Head of caudate nucleus (tissue), 42 donors: ENCODE data around the gene SERPINA12.

Source experiments
- DNase-seq, 42 donors: peaks; one replicate each; pipeline versions ENCODE4 v3.0.0 to v3.0.0-alpha.2; 2020 to 2021; ENCODE audit warnings: mixed read lengths in 7 of 42
- intact Hi-C: fragments of 100-400 bp; cut with DNase I; formaldehyde crosslinking; loops from one replicate; pipeline ENCODE4 v1.15.0; 2022

SERPINA12 gene

GRCh38 chr14:94509356-94509755 lies at the start of gene SERPINA12:
SERPINA12 (minus strand) TSS chr14:94509469; CDS start chr14:94498397, 11,072 bp downstream.
- no peak for DNase-seq
- intact Hi-C loops, result no loop called here

- DNase-seq, result peak in 1 of 42 donors; percentile 6
- intact Hi-C loops, result no loop called here
Measured at GRCh38 chr14:94558842-94559241, 49.6 kb upstream of the SERPINA12 start.

DNA sequence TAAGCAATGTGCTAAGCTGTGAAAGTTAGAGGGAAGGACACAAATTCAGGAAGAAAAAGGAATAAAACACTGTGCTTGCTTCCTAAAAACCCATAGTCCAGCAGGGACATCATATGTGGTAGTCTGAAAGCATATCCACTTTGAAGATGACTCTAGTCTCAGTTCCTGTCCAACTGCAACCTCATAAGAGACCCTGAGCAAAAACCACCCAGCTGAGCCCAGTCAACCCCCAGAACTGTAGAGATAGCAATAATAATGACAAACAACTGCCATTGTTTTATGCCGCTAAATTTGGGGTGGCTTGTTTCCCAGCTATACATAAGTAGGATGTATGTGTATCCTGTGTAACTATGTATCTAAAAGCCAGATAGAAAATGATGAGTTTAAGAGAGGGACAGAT lies 48.1 kb upstream of the SERPINA12 start:
- intact Hi-C loops, result loop anchor here (2.0 kb wide), 1 partner anchor 37 kb away; no protein-coding TSS in a partner anchor
- DNase-seq, result no peak

DNA sequence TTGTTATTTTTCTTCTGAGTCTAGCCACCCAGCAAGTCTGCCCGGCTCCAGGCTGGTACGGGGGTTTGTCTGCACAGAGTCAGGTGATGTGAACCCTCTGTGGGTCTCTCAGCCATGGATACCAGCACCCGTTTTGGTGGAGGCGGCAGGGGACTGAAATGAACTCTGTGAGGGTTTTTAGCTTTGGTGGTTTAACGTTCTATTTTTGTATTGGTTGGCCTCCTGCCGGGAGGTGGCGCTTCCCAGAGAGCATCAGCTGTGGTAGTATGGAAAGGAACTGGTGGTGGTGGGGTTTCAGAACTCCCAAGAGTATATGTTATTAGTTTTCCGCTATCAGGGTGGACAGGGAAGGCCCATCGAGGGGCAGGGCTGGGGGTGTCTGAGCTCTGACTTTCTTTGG lies 46.7 kb upstream of the SERPINA12 start:
- DNase-seq, result no peak
- intact Hi-C loops, result loop anchor here (2.0 kb wide), 1 partner anchor 35 kb away; no protein-coding TSS in a partner anchor

GRCh38 chr14:94550041-94550440 lies 40.8 kb upstream of the SERPINA12 start:
- no peak for DNase-seq
- intact Hi-C loops, result no loop called here

DNA sequence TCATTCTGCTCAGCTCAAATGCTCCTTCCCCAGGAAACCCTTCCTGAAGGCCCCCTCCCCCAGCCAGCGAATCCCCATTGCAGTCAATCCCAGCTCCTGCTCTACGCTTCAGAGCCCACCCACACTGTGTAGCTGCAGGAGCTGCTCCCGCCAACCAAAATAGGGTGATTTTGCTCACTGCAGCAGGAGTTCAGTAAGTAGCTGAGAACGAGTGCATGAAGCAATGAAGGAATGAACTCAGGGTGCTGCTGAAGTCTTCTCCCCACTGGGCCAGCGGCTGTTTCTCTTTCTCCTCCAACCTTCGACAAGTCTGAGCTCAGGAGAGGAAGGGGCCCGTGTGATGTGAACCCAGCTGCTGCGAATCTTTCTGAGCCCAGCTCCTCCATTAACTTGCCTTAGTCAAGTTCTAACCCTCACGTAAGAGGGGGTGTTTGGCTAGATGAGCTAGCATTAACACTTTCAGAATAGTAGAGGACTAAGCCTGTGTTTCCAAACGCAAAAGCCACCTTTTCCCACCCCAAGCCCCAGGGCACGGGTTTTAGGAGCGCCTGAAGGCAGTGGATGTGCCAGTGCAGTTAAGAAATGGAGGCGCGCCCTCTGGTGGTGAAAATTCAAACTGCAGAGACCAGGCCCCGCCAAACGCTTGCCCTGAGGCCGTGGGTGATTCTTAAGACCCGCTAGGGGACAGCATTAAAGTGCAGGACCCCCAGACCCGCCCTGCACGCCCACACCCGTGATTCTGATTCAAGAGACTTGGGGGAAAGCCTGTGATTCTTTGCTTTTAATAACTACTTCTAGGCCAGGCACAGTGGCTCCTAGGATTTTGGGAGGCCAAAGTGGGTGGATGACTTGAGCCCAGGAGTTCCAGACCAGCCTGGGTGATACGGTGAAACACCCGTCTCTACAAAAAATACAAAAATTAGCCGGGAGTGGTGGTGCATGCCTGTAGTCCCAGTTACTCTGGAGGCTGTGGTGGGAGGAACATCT lies 40.0 kb upstream of the SERPINA12 start:
- peak; percentile 23 to 89 (median 73) for DNase-seq
- intact Hi-C loops, result no loop called here

DNA sequence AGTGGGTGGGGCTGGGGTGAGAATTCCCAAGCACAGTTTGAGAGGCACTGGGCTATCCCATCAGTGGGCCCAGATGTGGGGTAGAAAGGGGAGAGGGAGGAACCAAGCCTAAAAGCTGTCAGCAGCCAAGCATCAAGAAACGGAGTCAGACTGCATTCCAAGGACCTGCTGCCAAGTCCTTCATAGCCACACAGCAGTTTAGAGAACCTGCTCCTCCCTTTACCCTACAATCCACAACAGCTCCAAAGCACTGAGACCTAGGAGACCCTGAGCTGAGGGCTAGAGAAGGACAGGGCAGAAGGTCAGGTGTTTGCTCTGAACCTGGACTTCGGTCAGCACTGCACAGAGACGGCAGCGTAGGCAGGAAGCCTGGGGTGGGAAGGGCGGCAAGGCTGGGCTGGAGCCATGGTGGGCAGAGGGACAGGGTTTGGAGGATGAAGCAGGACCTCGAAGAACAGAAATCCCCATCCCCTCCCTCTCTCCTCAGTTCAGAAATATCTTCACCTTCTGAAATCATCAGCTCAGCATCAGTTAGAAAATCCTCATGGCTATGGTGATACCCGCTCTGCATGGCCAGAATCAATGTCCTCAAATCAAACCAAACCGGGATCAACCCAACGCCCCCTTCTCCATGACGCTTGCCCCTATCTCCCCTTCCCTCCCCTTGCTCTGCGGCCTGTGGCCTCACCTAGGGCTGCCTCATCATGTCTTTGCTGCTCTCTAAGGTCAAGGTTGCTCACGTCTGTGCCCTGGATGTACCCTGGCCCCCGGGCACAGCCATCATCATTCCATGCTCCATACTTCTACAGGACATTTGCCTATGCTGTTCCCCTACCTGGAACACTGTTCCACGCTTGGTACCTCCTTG lies 39.1 kb upstream of the SERPINA12 start:
- no peak for DNase-seq
- intact Hi-C loops, result no loop called here

DNA sequence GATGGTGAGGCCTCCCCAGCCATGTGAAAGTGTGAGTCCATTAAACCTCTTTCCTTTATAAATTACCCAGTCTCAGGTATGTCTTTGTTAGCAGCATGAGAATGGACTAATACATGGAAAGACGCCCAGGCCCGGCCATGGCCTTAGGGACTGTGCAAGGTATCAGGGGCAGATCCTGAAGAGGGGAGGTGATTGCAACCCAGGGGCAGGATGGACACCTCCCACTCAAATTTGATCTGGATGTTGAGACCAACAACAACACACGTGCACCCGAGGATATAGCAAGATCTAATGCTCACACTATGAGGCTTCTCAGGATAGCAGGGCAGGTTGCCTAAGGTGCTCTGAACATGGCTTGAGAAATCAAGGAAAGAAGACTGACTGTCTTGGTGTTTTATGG lies 38.5 kb upstream of the SERPINA12 start:
- DNase-seq, result no peak
- intact Hi-C loops, result no loop called here

DNA sequence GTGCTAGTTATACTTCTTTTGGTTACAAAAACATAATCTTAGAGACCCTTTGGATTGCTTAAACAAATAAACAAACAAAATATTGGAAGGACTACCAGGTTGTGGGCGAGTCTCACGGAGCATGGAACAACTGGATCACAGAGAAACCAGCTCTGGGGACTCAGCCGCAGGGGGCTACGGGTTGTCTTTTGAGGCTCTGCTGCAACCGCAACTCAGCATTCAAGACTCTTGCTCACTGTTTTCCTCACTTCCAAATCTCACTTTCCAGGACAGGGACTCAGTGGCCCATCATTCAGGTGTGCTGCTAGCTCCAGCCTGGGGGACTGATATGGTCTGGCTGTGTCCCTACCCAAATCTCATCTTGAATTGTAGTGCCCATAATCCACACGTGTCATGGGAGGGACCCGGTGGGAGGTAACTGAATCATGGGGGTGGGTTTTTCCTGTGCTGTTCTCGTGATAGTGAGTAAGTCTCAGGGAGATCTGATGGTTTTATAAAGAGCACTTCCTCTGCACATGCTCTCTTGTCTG lies 37.9 kb upstream of the SERPINA12 start:
- DNase-seq, result no peak
- intact Hi-C loops, result no loop called here

GRCh38 chr14:94545131-94545841 lies 36.0 kb upstream of the SERPINA12 start:
- intact Hi-C loops, result no loop called here

GRCh38 chr14:94544726-94545125 lies 35.5 kb upstream of the SERPINA12 start:
- intact Hi-C loops, result no loop called here
- DNase-seq, result no peak

More at GRCh38 chr14:94545131-94545841, 36.0 kb upstream of the SERPINA12 start:
- DNase-seq, result peak in 35 of 42 donors; percentile 10 to 78 (median 41)

DNA sequence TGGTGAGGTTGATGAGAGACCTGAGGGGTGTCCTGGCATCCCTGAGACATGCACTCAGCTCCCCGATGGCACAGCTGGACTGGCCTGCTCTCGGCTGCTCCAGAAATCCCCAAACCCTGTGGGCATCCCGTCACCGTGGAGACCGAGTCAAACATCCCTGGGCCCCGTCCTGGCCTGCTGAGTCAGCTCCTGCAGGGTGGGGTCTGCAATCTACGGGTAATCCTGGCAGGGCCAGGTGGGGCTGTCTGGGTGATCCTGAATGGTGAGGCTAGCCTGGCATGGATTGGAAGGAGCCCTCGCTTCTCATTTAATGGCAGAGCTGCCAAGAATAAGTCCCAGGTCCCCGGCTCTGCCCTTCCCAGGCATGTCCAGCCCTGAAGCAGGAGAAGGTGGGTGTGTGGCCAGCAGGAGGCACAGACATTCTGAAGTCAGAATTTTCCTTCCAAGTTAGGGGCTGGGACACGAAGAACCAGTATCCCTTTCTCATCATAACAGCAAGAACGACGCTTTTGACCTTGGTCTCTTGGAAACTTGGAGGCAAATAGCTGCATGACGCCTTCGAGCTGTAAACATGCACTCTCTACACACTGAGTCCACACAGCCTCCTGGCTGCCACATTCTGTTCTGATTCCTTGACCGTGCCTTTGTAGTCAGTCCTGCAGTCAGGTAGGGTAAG lies 34.3 kb upstream of the SERPINA12 start:
- intact Hi-C loops, result no loop called here
- no peak for DNase-seq

DNA sequence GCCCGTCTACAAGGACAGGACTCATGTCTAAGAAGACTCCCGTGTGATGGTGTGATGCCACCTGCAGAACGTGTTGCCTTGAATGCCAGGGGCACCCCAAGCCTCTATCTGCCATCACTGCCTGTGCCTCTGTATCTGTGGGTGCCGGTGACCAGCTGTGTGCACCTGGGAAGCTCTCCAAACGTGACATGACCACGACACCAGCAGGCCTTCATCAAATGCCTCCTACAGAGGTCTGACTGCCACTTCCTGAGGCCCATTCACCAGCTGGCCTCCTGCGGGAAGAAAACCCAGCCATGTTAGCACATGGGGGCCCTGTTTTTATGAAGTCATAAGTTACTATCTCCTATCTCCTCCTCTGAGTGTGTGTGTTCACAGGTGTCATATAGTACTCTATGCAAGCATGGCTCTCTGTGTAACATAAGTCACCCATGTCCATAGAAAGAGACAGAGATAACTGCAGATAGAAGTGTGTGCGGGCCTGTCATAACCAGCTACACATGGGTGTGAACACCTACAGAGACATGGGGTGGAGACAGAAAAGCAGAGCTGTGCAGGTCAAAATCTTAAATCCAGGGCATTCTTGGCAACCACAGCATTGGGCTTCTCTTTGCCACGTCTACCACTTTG lies 33.7 kb upstream of the SERPINA12 start:
- no peak for DNase-seq
- intact Hi-C loops, result no loop called here

DNA sequence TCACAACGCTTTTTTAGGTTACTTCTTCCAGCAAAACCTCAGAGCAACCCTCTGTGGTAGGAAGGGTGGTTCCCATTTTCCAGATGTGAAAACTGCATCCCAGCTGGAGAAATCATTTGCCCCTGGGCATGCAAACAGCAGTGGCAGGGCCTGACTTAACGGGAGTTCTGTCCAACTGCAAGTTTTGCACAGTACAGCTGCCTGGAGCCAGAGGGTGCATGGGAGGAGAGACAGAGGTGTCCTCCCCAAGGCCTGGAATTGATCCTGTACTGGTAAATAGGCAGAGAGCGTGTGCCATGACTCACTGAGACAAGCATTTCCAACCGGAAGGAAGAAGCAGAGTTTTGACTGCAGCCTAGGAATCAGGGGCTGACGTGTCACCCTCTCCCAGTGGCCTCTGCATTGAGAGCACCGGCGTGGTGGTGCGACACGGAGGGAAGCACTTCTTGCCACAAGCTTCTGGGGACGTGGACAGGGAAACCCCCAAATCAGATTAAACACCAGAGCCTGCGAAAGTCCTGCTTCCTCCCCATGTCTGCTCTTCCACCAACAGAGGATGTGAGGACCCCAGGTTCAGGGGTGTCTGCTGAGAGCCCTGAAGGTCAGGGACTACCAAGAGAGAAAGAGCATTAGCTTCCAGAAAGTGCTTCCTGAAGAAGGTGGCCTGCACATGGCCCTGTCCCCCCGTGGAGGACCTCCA lies 33.0 kb upstream of the SERPINA12 start:
- DNase-seq, result no peak
- intact Hi-C loops, result no loop called here

DNA sequence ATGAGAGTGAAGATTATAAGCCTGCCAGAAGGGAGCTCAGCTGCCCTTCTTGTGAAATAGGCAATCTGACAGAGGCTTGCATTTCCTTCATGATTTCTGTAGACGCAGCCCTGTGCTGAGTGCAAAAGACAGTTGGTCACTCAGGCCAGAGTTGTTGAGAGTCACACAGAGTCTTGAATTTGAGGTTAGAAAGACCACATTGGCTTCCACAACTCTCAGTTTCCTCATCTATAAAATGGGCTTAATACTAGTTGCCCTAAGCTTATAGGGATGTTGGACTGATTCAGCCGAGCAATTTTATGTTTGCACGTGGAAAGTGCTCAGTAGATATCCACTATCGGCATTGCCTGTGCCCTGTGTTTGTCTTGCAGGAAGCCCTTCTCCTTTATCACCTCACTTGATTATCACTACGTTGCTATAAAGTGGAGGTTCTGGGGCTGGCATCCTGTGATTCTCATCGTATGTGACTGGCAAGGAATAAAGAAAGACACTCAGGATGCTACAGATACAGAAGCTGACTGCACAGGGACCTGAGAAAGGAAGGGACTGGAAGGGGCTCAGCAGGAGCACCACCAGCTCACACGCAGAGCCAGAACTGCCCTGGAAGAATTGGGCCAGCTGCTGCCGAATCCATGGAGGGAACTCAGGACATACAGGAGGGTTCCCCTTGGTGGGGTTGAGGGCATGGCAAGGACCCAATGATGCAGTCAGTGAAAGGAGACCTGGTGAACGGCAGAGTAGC lies 32.1 kb upstream of the SERPINA12 start:
- DNase-seq, result no peak
- intact Hi-C loops, result no loop called here

GRCh38 chr14:94540031-94540794 lies 30.9 kb upstream of the SERPINA12 start:
- intact Hi-C loops, result no loop called here
- no peak for DNase-seq
